Measurements from ENCODE around the gene HSPA1B. TPM values are rescaled to one million over a fixed set of nuclear protein-coding genes. Genes with fewer than 3 reads are reported as not detected.
"Not testable (repeated sequence)": the region's sequence is repeated elsewhere in the genome, so short reads cannot be mapped to it uniquely, and the experiment has no call there.

HSPA1B gene
- total RNA-seq, 2 experiments from 2014 or later = 47.8 to 50.1 TPM

DNA sequence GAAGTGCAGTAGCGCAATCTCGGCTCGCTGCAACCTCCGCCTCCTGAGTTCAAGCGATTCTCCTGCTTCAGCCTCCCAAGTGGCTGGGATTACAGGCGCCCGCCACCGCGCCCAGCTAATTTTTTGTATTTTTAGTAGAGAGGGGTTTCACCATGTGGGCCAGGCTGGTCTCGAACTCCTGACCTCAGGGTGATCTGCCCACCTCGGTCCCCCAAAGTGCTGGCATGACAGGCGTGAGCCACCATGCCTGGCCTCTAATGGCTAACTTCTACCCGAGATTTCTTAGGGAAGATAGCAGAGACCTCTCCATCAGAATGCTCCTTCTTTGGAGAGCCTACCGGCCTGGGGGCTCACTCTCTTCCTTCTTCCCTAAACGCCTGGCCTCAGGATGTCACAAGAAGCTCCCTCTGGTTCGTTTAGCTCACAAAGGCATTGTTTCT, 36.6 kb downstream of the HSPA1B start:
- H3K4me1 Mint-ChIP-seq (ENCODE audit: low read depth) = peaks cover 11% of the 10 kb centered on the region
- H3K27ac Mint-ChIP-seq = peak overlapping the region; percentile 73
- CTCF ChIA-PET = interaction anchor here (0.6 to 2.5 kb wide), 8 partner anchors 12 to 318 kb away, joined by 3 to 7 read pairs (median 4); partner anchors contain the start of genes ATP6V1G2 and EHMT2
- H3K27me3 Mint-ChIP-seq (ENCODE audit: low read depth); H3K36me3 Mint-ChIP-seq (ENCODE audit: low read depth); intact Hi-C loops (cut with micrococcal nuclease); H3K9me3 Mint-ChIP-seq; DNase-seq: not testable (repeated sequence)
- H3K4me3 Mint-ChIP-seq = peak overlapping the region; percentile 90

DNA sequence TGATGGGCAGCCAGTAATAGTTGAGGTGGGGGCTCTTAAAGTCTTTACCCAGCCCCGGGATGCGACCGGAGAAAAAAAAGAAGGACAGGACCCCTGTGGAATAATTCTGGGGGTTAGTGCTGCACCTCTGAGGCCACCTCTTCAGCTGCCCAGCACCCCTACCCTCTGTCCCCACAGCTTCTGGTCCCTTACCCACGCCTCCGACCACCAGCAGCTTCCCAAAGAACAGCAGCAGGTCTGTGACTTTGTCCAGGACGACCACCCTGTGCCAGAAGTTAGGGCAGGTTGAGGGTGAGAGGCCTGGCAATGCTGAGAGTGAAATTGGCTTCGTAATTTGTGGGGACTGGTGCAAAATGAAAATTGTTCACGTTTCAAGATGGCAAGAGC, 37.3 kb downstream of the HSPA1B start:
- no peak overlapping the region for H3K4me3 Mint-ChIP-seq
- no peak for DNase-seq
- no peak overlapping the region for H3K27ac Mint-ChIP-seq
- CTCF ChIA-PET = interaction anchor here (0.6 to 2.5 kb wide), 6 partner anchors 11 to 186 kb away, joined by 3 to 7 read pairs (median 4); partner anchors contain the start of gene EHMT2
- no peaks in the 10 kb centered on the region for H3K27me3 Mint-ChIP-seq (ENCODE audit: low read depth)
- peaks cover 11% of the 10 kb centered on the region for H3K4me1 Mint-ChIP-seq (ENCODE audit: low read depth)
- intact Hi-C loops (cut with micrococcal nuclease) = no loop called here
- H3K36me3 Mint-ChIP-seq (ENCODE audit: low read depth) = no peaks in the 10 kb centered on the region
- H3K9me3 Mint-ChIP-seq = no peaks in the 10 kb centered on the region

DNA sequence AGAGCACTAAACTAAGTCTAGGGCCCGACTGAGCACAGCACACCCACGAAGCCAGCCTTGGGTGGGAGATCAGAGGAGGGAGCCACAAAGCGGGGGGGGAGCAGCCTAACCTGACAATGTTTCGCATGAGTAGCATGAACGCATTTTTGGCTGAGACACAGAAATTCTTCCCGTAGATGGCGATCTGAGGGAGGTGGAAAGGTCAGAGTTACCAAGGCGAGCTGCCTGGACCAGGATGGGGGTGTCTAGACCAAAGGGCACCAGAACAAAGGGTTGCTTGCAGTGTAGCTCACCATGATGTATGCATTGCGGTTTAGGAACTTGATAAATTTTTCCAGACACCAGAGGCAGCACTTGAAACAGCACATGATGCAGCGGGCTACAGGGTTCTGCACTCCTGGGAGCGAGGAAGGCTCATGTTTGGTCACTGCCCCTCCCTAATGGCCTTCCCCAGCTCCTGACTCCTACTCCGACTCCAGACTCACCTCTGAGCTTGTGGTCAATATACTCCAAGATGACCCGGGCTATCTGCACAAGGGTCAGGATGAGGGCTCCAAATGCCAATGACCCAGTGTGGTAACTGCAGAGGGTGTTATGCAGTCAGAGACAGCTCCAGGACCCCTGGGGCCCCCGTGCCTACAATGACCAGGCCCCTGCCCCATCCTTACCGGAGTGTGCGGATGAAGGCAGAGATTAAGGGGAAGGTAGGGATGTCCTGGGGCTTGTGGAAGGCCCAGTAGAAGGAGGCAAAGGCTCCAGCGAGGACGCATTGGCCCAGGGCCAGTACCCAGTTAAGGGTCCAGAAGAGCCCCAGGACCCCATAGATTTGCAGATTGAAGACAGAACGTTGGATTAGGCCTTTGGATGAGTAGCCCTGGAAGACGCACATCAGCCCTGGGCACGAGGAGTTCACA, 37.9 kb downstream of the HSPA1B start:
- Mint-ChIP-seq H3K4me1 (ENCODE audit: low read depth) (peaks cover 11% of the 10 kb centered on the region), H3K36me3 (ENCODE audit: low read depth) (no peaks in the 10 kb centered on the region), H3K9me3 (no peaks in the 10 kb centered on the region), H3K27me3 (ENCODE audit: low read depth) (no peaks in the 10 kb centered on the region), H3K4me3 (no peak overlapping the region), H3K27ac (no peak overlapping the region)
- CTCF ChIA-PET = interaction anchor here (1.1 to 2.1 kb wide), 2 partner anchors 10 to 138 kb away, joined by 3 to 4 read pairs; no protein-coding TSS in a partner anchor
- no peak for DNase-seq
- intact Hi-C loops (cut with micrococcal nuclease) = no loop called here

DNA sequence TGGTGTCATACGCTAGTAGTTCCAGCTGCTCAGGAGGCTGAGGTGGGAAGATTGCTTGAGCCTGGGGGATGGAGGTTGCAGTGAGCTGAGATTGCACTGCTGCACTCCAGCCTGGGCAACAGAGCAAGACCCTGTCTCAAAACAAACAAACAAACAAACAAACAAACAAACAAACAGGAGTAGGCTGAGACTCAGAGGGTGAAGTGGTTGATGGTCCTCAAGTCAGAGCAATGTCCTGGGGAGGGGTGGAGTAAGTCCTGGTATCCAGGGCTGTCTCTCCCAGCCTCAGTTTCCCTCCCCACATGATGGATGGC, 41.1 kb downstream of the HSPA1B start:
- H3K36me3 Mint-ChIP-seq (ENCODE audit: low read depth); CTCF ChIA-PET; H3K9me3 Mint-ChIP-seq; intact Hi-C loops (cut with micrococcal nuclease); H3K4me3 Mint-ChIP-seq; H3K4me1 Mint-ChIP-seq (ENCODE audit: low read depth); H3K27ac Mint-ChIP-seq; DNase-seq; H3K27me3 Mint-ChIP-seq (ENCODE audit: low read depth): not testable (repeated sequence)

DNA sequence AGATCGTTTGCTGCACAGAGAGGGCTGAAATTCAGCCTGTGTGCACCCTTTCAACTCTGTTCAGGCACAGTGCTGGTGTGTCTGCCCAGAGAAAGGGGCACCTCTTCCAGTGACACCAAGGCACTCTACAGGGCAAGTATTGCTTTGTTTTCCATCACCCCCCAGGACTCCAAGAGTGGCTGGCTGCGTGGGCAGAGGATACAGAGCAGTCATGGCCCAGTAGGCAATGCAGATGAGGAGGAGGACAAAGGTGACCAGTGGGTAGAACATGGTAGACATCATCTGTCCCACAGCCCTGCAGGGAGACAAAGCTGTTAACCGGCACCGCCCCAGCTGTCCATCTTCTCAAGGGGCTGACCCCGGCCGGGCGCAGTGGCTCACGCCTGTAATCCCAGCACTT, 41.8 kb downstream of the HSPA1B start:
- DNase-seq = no peak
- Mint-ChIP-seq H3K27me3 (ENCODE audit: low read depth) (no peaks in the 10 kb centered on the region), H3K36me3 (ENCODE audit: low read depth) (no peaks in the 10 kb centered on the region), H3K27ac (no peak overlapping the region), H3K4me3 (no peak overlapping the region), H3K4me1 (ENCODE audit: low read depth) (no peaks in the 10 kb centered on the region), H3K9me3 (no peaks in the 10 kb centered on the region)
- CTCF ChIA-PET = no interaction called here
- intact Hi-C loops (cut with micrococcal nuclease) = no loop called here

DNA sequence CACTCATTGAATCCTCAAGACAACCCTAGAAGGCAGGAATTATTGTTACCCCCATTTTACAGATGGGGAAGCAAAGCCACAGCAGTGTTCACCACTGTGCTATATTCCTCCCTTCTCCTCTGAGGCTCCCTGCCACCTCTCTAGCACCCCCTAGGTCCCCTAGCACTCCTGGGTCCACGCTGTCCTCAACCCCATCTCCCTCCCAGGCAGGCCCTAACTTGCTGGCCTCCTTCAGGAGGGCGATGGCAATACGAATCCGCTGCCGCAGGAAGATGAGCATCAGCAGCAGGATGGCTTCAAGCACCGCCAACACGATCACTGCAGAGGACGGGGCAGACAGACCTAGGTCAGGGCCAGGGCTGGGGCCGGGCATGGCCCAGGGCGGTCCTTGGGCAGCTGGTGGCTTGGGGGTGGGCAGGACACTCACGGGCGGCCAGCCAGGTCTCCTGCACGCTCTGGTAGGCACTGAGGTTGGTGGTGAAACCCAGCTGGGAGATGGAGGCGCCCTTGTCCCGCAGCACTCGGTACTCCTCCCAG, 42.9 kb downstream of the HSPA1B start:
- no peak overlapping the region for H3K4me3 Mint-ChIP-seq
- no peaks in the 10 kb centered on the region for H3K36me3 Mint-ChIP-seq (ENCODE audit: low read depth)
- no peak overlapping the region for H3K27ac Mint-ChIP-seq
- intact Hi-C loops (cut with micrococcal nuclease) = no loop called here
- CTCF ChIA-PET = no interaction called here
- no peaks in the 10 kb centered on the region for H3K9me3 Mint-ChIP-seq
- no peak for DNase-seq
- no peaks in the 10 kb centered on the region for H3K27me3 Mint-ChIP-seq (ENCODE audit: low read depth)
- H3K4me1 Mint-ChIP-seq (ENCODE audit: low read depth) = no peaks in the 10 kb centered on the region

DNA sequence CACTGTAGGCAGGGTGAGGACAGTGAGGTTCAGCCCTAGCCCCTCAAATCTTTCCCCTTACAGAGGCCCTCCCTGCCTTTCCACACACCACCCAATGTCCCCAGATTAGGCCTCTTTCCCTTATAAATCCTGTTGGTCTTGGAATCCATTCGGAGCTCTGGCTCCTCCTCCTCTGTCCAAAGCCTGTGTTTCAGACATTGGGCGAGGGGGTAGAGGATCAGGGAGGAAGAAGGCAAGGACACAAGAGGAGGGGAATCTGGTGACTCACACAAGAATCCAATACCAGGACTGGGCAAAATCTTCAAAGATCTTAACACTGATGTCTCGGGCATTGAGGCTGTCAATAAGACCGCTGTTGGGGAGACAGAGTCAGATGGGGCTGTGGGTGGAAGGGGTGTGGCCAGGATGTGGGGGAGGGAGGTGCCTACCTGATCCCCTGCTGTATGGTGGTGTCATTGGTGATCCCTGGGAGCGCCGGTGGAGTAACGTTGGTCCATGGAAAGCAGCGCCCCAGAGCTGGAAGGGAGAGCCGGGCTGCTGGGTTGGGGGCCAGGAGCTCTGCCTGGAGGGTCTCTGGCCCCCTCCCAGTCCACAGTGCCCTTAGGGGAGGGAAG, 43.6 kb downstream of the HSPA1B start:
- Mint-ChIP-seq H3K9me3 (no peaks in the 10 kb centered on the region), H3K27ac (no peak overlapping the region), H3K4me1 (ENCODE audit: low read depth) (no peaks in the 10 kb centered on the region), H3K4me3 (no peak overlapping the region), H3K36me3 (ENCODE audit: low read depth) (no peaks in the 10 kb centered on the region), H3K27me3 (ENCODE audit: low read depth) (no peaks in the 10 kb centered on the region)
- CTCF ChIA-PET = no interaction called here
- intact Hi-C loops (cut with micrococcal nuclease) = no loop called here
- DNase-seq = no peak

DNA sequence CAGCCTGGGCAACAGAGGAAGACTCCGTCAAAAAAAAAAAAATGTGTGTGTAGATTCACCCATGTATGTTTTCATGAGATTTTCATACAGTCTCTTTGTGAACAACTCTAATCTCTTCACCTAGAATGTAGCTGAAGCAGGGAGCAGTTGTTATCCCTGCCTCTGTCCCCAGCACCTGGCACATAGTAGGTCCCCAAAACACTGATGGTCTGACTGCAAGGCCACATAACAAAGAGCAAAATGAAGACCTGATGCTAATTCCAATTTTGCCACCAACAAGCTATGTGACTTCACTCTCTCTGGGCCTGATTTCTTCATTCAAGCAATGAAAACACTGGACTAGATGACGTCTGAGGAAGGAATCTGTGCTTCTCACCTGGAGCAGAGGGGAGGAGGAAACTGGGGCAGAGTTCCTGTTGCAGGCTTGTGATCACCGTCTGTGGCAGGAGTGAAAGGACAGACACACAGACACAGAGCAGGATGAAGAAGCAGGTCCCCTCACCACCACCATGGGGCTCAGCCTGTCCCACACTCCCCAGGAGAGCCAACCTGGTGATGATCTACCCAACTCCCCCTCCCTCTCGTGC, 46.6 kb downstream of the HSPA1B start:
- Mint-ChIP-seq H3K36me3 (ENCODE audit: low read depth) (no peaks in the 10 kb centered on the region), H3K4me1 (ENCODE audit: low read depth) (no peaks in the 10 kb centered on the region), H3K4me3 (no peak overlapping the region), H3K27me3 (ENCODE audit: low read depth) (no peaks in the 10 kb centered on the region), H3K9me3 (no peaks in the 10 kb centered on the region), H3K27ac (no peak overlapping the region)
- intact Hi-C loops (cut with micrococcal nuclease) = no loop called here
- DNase-seq = no peak
- CTCF ChIA-PET = interaction anchor here (0.8 kb wide), 2 partner anchors 35 to 179 kb away, joined by 3 to 4 read pairs; no protein-coding TSS in a partner anchor

DNA sequence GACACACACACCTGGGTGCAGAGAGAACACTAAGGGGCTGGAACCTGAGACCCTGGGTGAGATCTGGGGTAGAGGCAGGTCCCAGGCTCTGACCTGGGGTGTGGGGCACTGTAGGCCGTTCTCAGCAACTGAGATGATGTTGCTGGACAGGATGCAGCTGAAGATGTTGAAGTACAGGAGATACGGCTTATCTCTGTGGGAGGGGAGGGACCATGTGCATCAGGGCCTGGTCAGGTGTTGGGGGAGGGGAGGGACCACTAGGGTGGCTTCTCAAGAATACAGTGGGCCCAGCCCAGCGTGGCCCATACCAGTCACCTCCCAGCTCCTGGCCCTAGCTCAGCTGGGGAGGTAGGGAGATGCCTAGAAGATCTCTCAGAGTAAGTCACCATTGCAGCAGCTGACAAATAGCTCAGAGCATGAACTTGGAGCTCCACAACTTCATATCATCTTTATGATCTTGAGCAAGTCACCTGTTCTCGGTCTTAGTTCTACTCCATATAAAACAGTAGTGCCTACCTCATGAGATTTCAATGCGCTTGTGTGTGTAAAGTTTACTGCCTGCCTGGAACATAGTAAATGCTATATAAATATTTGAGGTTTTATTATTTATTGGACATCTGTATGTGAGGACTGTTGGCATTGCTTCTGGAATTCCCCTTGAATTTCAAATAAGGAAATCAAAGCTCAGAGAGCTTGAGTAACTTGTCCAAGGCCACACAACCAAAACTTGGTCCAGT, 47.5 kb downstream of the HSPA1B start:
- Mint-ChIP-seq H3K4me3 (no peak overlapping the region), H3K9me3 (no peaks in the 10 kb centered on the region), H3K36me3 (ENCODE audit: low read depth) (no peaks in the 10 kb centered on the region), H3K4me1 (ENCODE audit: low read depth) (no peaks in the 10 kb centered on the region), H3K27me3 (ENCODE audit: low read depth) (no peaks in the 10 kb centered on the region), H3K27ac (no peak overlapping the region)
- CTCF ChIA-PET = interaction anchor here (0.8 to 1.5 kb wide), 4 partner anchors 11 to 180 kb away, joined by 3 to 4 read pairs (median 3); no protein-coding TSS in a partner anchor
- DNase-seq = no peak
- intact Hi-C loops (cut with micrococcal nuclease) = no loop called here

DNA sequence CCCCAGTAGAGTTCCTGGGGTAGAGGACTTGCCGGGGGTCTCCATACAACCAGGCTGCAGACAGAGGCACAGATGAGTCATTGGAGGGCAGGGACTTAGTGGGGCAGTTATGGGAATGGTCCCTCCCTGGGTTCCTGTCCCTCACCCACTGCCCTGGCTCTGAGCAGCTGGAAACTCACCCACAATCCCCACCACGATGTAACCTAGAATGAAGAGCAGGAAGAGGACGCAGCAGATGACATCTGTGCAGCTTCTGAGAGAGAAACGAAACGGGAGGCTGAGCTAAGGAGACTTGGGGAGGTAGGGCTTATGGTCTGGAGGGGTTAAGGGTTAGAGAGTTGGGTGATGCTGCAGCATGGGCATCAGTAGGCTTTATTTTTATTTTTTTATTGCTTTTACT, 48.3 kb downstream of the HSPA1B start:
- intact Hi-C loops (cut with micrococcal nuclease) = no loop called here
- no peak overlapping the region for H3K27ac Mint-ChIP-seq
- peaks cover 1% of the 10 kb centered on the region for H3K36me3 Mint-ChIP-seq (ENCODE audit: low read depth)

DNA sequence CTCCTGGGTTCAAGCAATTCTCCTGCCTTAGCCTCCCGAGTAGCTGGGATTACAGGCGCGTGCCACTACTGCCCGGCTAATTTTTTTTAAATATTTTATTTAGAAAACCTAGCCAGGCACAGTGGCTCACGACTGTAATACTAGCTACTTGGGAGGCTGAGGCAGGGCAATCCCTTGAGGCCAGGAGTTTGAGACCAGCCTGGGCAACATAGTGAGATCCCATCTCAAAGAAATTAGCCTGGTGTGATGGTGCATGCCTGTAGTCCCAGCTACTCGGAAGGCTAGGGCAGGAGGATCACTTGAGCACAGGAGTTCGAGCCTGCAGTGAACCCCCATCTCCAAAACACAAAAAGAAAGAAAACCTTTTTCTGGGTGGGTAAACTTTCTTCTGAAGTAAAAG, 48.8 kb downstream of the HSPA1B start:
- no peak overlapping the region for H3K4me3 Mint-ChIP-seq
- no peaks in the 10 kb centered on the region for H3K27me3 Mint-ChIP-seq (ENCODE audit: low read depth)
- no peaks in the 10 kb centered on the region for H3K4me1 Mint-ChIP-seq (ENCODE audit: low read depth)
- CTCF ChIA-PET = interaction anchor here (0.7 to 1.5 kb wide), 3 partner anchors 12 to 211 kb away, joined by 3 to 4 read pairs (median 3); no protein-coding TSS in a partner anchor
- H3K36me3 Mint-ChIP-seq (ENCODE audit: low read depth) = peaks cover 5% of the 10 kb centered on the region
- no peak overlapping the region for H3K27ac Mint-ChIP-seq
- no peaks in the 10 kb centered on the region for H3K9me3 Mint-ChIP-seq
- no peak for DNase-seq
- intact Hi-C loops (cut with micrococcal nuclease) = no loop called here

More for the DNA sequence above, 48.3 kb downstream of the HSPA1B start:
- Mint-ChIP-seq H3K9me3 (no peaks in the 10 kb centered on the region), H3K4me3 (no peak overlapping the region), H3K27me3 (ENCODE audit: low read depth) (no peaks in the 10 kb centered on the region), H3K4me1 (ENCODE audit: low read depth) (no peaks in the 10 kb centered on the region)
- CTCF ChIA-PET = interaction anchor here (0.7 to 1.5 kb wide), 4 partner anchors 12 to 211 kb away, joined by 3 to 4 read pairs (median 3); no protein-coding TSS in a partner anchor
- DNase-seq = no peak
